ENCODE results near the gene UBN1. TPM values are rescaled to one million over a fixed set of nuclear protein-coding genes. Genes with fewer than 3 reads are reported as not detected.

The UBN1 gene
- total RNA-seq, 3 donors from 2014 or later: 28.8 to 32.8 (median 29.1) TPM

DNA sequence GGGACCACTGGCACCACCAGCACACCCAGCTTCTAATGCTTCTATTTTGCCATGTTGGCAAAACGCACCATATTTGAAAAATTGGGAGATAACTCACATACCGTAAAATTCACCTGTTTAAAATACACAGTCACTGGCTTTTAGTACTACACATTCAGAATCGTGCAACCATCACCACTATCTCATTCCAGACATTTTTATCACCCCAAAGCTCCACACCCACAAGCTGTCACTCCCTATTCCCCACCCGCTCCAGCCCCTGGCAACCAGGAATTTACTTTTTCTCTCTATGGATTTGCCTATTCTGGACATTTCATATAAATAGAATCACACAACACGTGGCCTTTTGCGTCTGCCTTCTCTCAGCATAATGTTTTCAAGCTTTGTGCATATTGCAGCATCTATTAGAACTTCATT lies 64.7 kb downstream of the UBN1 start:
- Histone ChIP-seq H3K4me3 (no peak overlapping the region), H3K4me1 (peaks cover 0 to 4% of the 10 kb centered on the region in 2 donors), H3K27ac (no peak overlapping the region), H3K27me3 (no peaks in the 10 kb centered on the region), H3K9me3 (no peaks in the 10 kb centered on the region), H3K36me3 (no peaks in the 10 kb centered on the region)
- no peak for DNase-seq (ENCODE audit: low spot score in 2 of 2)
- intact Hi-C loops (cut with DNase I; ENCODE audit: low total_unique reads): no loop called here
- TF ChIP-seq, protein P1, sequence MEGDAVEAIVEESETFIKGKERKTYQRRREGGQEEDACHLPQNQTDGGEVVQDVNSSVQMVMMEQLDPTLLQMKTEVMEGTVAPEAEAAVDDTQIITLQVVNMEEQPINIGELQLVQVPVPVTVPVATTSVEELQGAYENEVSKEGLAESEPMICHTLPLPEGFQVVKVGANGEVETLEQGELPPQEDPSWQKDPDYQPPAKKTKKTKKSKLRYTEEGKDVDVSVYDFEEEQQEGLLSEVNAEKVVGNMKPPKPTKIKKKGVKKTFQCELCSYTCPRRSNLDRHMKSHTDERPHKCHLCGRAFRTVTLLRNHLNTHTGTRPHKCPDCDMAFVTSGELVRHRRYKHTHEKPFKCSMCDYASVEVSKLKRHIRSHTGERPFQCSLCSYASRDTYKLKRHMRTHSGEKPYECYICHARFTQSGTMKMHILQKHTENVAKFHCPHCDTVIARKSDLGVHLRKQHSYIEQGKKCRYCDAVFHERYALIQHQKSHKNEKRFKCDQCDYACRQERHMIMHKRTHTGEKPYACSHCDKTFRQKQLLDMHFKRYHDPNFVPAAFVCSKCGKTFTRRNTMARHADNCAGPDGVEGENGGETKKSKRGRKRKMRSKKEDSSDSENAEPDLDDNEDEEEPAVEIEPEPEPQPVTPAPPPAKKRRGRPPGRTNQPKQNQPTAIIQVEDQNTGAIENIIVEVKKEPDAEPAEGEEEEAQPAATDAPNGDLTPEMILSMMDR (IDR thresholded peaks at IDR 0.05): no peak
- TF ChIP-seq POLR2A (IDR thresholded peaks at IDR 0.05) (no peak), POLR2AphosphoS5 (IDR thresholded peaks at IDR 0.05) (no peak)

DNA sequence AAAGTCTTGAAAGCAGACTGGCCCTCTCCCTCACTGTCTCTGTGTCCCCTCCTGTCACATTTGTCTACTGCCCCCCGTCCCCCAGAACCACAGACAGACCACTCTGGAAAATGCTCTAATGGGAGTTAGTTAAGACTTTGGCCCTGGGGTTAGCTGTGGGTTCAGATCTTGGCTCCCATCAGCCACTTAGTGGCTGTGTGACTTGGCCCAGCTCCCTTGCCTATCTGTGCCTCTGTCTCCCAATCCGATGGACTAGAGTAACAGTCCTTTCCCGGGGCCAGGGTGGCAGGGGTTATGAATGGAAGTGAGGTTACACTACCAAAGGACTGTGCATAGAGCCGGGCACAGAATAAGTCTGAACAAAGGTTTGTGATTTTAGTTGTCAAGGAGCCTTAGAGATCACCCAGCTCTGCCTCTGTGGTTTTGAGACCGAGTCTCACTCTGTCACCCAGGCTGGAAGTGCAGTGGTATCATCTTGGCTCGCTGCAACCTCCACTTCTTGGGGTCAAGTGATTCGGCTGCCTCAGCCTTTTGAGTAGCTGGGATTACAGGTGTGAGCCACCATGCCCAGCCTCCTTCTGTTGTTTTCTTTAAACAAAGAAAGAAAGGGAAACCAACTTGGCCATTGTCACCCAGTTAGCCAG lies 66.0 kb downstream of the UBN1 start:
- Histone ChIP-seq H3K4me1 (peaks cover 0 to 4% of the 10 kb centered on the region in 2 donors), H3K27me3 (no peaks in the 10 kb centered on the region), H3K9me3 (no peaks in the 10 kb centered on the region), H3K27ac (peak overlapping the region in 1 of 2 donors; percentile 19), H3K4me3 (no peak overlapping the region), H3K36me3 (no peaks in the 10 kb centered on the region)
- intact Hi-C loops (cut with DNase I; ENCODE audit: low total_unique reads): no loop called here
- TF ChIP-seq POLR2AphosphoS5 (IDR thresholded peaks at IDR 0.05) (no peak), POLR2A (IDR thresholded peaks at IDR 0.05) (no peak)
- TF ChIP-seq, protein P1 (IDR thresholded peaks at IDR 0.05): no peak
- DNase-seq (ENCODE audit: low spot score in 2 of 2): no peak

DNA sequence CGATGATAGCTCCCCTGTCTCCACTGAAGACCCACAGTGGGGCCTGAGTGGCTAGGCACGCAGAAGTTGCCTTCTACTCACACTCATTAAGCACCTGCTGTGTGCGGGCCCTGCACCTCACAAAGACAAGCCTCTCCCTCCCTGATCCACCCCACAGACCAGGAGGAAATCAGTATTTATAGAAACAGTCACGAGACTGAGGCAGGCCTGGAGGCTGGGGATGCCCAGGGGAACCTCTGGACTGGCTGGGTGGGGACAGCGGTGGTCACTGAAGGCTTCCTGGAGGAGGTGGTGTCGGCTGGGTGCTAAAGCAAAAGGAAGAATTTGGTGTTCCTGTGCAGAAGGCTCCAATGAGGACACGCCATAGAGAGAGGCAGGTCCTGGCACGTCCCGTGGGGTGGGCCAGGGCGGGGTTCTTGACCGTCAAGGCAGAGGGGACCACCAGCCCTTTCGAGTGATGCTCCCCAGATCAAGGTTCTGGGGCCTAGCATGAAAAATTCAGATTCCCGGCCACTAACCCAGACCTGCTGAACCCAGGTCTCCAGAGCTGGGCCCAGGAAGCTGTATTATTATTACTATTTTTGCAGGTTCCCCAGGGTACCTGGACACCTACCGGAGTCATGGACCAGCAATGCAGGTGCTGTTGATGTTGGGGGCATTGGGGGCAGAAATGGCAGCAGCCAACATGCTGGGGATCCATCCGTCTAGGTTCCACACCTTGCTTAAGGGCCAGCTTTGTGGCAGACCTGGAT lies 66.7 kb downstream of the UBN1 start:
- H3K9me3 ChIP-seq: no peaks in the 10 kb centered on the region
- no peak for DNase-seq (ENCODE audit: low spot score in 2 of 2)
- intact Hi-C loops (cut with DNase I; ENCODE audit: low total_unique reads): no loop called here
- peak overlapping the region; percentile 18 to 32 for H3K27ac ChIP-seq
- no peaks in the 10 kb centered on the region for H3K36me3 ChIP-seq
- no peak overlapping the region for H3K4me3 ChIP-seq
- peaks cover 0 to 4% of the 10 kb centered on the region in 2 donors for H3K4me1 ChIP-seq
- TF ChIP-seq POLR2AphosphoS5 (IDR thresholded peaks at IDR 0.05) (no peak), POLR2A (IDR thresholded peaks at IDR 0.05) (no peak)
- TF ChIP-seq, protein P1 (IDR thresholded peaks at IDR 0.05): no peak
- H3K27me3 ChIP-seq: no peaks in the 10 kb centered on the region

DNA sequence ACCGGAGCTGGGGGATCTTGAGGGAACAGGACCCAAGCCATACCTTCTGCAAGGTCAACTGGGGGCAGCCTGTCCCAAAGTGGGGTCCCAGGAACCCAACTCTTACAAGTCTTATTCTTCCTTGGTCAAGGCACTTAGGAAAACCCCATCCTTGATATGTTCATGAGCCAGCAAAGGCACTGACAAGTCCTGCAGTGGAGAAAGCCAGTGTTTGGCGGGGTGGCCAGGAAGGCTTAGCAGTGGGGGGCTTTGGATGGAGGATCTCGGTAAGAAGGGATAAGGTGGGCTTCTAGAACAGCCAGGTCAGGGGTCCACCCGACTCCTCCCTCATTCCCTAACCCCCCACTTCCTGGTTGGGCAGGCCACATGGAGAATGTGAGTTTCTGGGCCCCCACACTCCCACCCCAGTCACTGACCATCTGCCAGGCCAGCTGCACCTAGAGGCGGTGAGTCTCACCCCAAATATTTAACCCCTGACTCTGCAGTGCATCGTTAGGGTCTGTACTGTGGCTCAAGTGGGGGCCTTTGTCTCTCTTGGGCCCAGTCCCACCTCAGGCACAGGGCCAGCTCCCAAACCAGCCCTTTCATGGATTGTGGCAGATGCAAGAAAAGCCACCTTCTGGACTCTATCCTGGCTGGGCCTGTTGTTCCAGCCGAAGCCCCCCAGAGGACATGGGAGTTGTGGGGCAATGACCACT lies 67.4 kb downstream of the UBN1 start:
- no peaks in the 10 kb centered on the region for H3K27me3 ChIP-seq
- peaks cover 0 to 4% of the 10 kb centered on the region in 2 donors for H3K4me1 ChIP-seq
- DNase-seq (ENCODE audit: low spot score in 2 of 2): no peak
- H3K4me3 ChIP-seq: no peak overlapping the region
- TF ChIP-seq POLR2AphosphoS5 (IDR thresholded peaks at IDR 0.05) (no peak), POLR2A (IDR thresholded peaks at IDR 0.05) (no peak)
- TF ChIP-seq, protein P1 (IDR thresholded peaks at IDR 0.05): no peak
- H3K36me3 ChIP-seq: no peaks in the 10 kb centered on the region
- peak overlapping the region; percentile 60 to 61 for H3K27ac ChIP-seq
- no peaks in the 10 kb centered on the region for H3K9me3 ChIP-seq
- intact Hi-C loops (cut with DNase I; ENCODE audit: low total_unique reads): no loop called here
